Large intestine (tissue), 3 donors: ENCODE measurements around the gene CST1. TPM values are rescaled to one million over a fixed set of nuclear protein-coding genes. Genes with fewer than 3 reads are reported as not detected.
"Not testable (repeated sequence)": the region's sequence is repeated elsewhere in the genome, so short reads cannot be mapped to it uniquely, and the experiment has no call there.

ENCODE experiments used
- DNase-seq, 2 donors: peaks; one replicate each; pipeline versions ENCODE4 v3.0.0 to v3.0.0-alpha.2; 2013
- H3K27ac ChIP-seq: one replicate; pipeline ENCODE4 v1.5.1; 2013; ENCODE audit warnings: low read length
- H3K27me3 ChIP-seq: 2 replicates; pipeline ENCODE4 v1.6.1; 2013; ENCODE audit warnings: low read length; ENCODE audit not compliant: control insufficient read depth, insufficient read depth
- H3K36me3 ChIP-seq: 2 replicates; pipeline ENCODE4 v1.6.1; 2013; ENCODE audit warnings: low read length; ENCODE audit not compliant: control insufficient read depth, insufficient read depth
- H3K4me1 ChIP-seq: one replicate; pipeline ENCODE4 v1.6.1; 2013; ENCODE audit warnings: low read length; ENCODE audit not compliant: control insufficient read depth, insufficient read depth
- H3K4me3 ChIP-seq: one replicate; pipeline ENCODE4 v1.5.1; 2013; ENCODE audit warnings: low read length
- H3K9me3 ChIP-seq: one replicate; pipeline ENCODE4 v1.6.1; 2013; ENCODE audit warnings: mild to moderate bottlenecking, low read depth, low read length, moderate library complexity; ENCODE audit not compliant: control insufficient read depth
- WGBS: methylation state at CpG from one replicate; pipeline ENCODE4 v1.1.5; 2013; ENCODE audit warnings: low lambda C conversion rate; ENCODE audit not compliant: insufficient coverage; 5-methylcytosine and 5-hydroxymethylcytosine counted together
- polyA plus RNA-seq: library from polyadenylated mRNA; unstranded; fragments of 120-200 nt; gene quantifications from one replicate; pipeline ENCODE4 v1.2.1, GENCODE V29; 2013

CST1 gene
- polyA plus RNA-seq, 1 donor: not detected

DNA sequence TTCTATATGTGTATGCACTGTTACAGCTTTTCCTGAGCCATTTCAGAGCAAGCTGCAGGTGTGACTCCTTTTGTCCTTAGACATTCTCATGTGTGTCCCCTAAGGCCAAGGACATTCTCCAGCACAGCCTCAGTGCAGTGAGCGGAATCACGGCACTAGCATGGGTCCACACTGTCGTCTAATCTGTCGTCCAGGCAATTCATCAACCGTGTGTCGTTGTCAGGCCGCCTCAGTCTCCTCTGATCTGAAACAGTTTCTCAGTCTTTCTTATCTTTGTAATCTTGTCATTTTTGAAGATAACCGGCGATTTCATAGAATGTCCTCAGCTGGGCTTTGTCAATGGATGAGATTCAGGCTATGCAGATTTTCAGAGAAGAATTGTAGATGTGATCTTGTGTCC is 31.4 kb downstream of the CST1 start:
- H3K36me3 ChIP-seq, DNase-seq, H3K27ac ChIP-seq, H3K27me3 ChIP-seq, H3K4me3 ChIP-seq, H3K4me1 ChIP-seq, H3K9me3 ChIP-seq: not testable (repeated sequence)
- WGBS: no CpG with 5 or more reads among the region's 9 CpGs

- not testable (repeated sequence) for H3K9me3 ChIP-seq, H3K4me3 ChIP-seq, DNase-seq, H3K27ac ChIP-seq, H3K27me3 ChIP-seq, H3K4me1 ChIP-seq, H3K36me3 ChIP-seq
These were observed 39.0 kb downstream of the CST1 start for GRCh38 chr20:23711778-23712177.

GRCh38 chr20:23710771-23711170 is 40.0 kb downstream of the CST1 start:
- H3K27ac ChIP-seq: no peak overlapping the region
- no peaks in the 10 kb centered on the region for H3K9me3 ChIP-seq
- no peaks in the 10 kb centered on the region for H3K36me3 ChIP-seq
- no peak overlapping the region for H3K4me3 ChIP-seq
- no peaks in the 10 kb centered on the region for H3K27me3 ChIP-seq
- no peaks in the 10 kb centered on the region for H3K4me1 ChIP-seq
- no CpG with 5 or more reads among the region's 4 CpGs for WGBS
- no peak for DNase-seq

DNA sequence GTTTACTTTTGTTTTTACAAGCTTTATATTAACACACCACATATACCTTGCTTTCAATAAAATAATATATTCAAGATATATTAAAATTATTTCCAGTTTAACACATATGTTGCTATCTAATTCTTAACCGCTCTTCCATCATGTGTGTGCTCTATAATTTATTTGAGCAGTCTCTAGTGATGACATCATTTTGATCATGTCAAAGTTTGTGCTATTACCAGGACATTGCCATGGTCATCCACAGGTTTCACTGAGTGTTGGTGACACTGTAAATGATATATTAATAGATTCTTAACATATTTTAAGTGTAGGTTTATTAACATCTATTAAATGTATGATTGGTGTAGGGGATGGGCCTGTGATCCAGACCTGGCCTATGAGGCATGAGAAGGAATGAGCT is 44.8 kb downstream of the CST1 start:
- H3K27me3 ChIP-seq: no peaks in the 10 kb centered on the region
- H3K36me3 ChIP-seq: no peaks in the 10 kb centered on the region
- WGBS: no CpG with 5 or more reads among the region's 1 CpG
- H3K27ac ChIP-seq: no peak overlapping the region
- no peak overlapping the region for H3K4me3 ChIP-seq
- no peak for DNase-seq
- H3K9me3 ChIP-seq: no peaks in the 10 kb centered on the region
- no peaks in the 10 kb centered on the region for H3K4me1 ChIP-seq

- Histone ChIP-seq H3K27ac (no peak overlapping the region), H3K9me3 (no peaks in the 10 kb centered on the region), H3K27me3 (no peaks in the 10 kb centered on the region), H3K4me3 (no peak overlapping the region), H3K36me3 (no peaks in the 10 kb centered on the region), H3K4me1 (no peaks in the 10 kb centered on the region)
- WGBS: 89% methylated on average over 3 of the region's 4 CpGs
- no peak for DNase-seq
These were observed 48.7 kb downstream of the CST1 start for GRCh38 chr20:23702021-23702420.

GRCh38 chr20:23700931-23701330 is 49.8 kb downstream of the CST1 start:
- no peak overlapping the region for H3K27ac ChIP-seq
- H3K36me3 ChIP-seq: no peaks in the 10 kb centered on the region
- H3K4me1 ChIP-seq: no peaks in the 10 kb centered on the region
- no CpG with 5 or more reads among the region's 3 CpGs for WGBS
- no peaks in the 10 kb centered on the region for H3K9me3 ChIP-seq
- no peaks in the 10 kb centered on the region for H3K27me3 ChIP-seq
- DNase-seq: no peak
- H3K4me3 ChIP-seq: no peak overlapping the region

DNA sequence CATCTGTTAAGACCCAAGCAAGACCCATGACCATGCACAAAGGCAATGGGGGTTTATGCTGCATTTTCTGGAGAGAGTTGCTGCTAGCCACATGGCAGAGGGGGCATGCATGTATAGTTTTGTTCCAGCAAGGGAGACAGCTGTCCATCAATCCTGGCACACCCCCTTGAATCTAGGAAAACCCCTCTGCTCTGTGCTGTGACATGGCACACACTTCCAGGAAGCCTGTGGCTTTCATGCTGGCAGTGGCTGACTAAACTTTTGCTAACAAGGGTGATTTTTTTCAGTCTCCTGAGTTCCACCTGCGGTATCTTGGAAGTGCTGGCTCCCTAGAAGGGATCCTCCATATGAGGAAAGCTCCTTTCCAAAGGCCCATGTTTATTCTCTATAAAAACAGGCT is 52.8 kb downstream of the CST1 start:
- H3K4me1 ChIP-seq: no peaks in the 10 kb centered on the region

More for the DNA sequence above, 52.8 kb downstream of the CST1 start:
- WGBS: 100% methylated on average over 1 of the region's 1 CpG
- Histone ChIP-seq H3K4me3 (no peak overlapping the region), H3K9me3 (no peaks in the 10 kb centered on the region), H3K27ac (no peak overlapping the region), H3K36me3 (no peaks in the 10 kb centered on the region), H3K27me3 (no peaks in the 10 kb centered on the region)
- no peak for DNase-seq

Other genes starting within 250 kb of the CST1 start
- not detected for gene CST9L, start 182.5 kb downstream of the CST1 start, polyA plus RNA-seq
- gene CST9, start 145.0 kb downstream of the CST1 start, polyA plus RNA-seq: not detected
- gene CST3, start 113.0 kb downstream of the CST1 start, polyA plus RNA-seq: 661 TPM
- not detected for gene CST4, start 61.9 kb downstream of the CST1 start, polyA plus RNA-seq
- gene CST2, start 75.8 kb upstream of the CST1 start, polyA plus RNA-seq: 0.07 TPM
- 0.19 TPM for gene CST5, start 128.8 kb upstream of the CST1 start, polyA plus RNA-seq
- 0.16 TPM for gene GGTLC1, start 237.8 kb upstream of the CST1 start, polyA plus RNA-seq